GM19463 (cell line): ENCODE data around the gene ZNF438.
A peak's percentile ranks its signal among the peaks of the same experiment; 100 is the strongest.
"Not testable (repeated sequence)": the region's sequence is repeated elsewhere in the genome, so short reads cannot be mapped to it uniquely, and the experiment has no call there.

Source experiments
- ATAC-seq: cut with Tn5 transposase; IDR thresholded peaks from one replicate; pipeline ENCODE4 v1.9.1; 2021; ENCODE audit warnings: mild to moderate bottlenecking, moderate library complexity; ENCODE audit not compliant: unreplicated experiment

The ZNF438 gene

DNA sequence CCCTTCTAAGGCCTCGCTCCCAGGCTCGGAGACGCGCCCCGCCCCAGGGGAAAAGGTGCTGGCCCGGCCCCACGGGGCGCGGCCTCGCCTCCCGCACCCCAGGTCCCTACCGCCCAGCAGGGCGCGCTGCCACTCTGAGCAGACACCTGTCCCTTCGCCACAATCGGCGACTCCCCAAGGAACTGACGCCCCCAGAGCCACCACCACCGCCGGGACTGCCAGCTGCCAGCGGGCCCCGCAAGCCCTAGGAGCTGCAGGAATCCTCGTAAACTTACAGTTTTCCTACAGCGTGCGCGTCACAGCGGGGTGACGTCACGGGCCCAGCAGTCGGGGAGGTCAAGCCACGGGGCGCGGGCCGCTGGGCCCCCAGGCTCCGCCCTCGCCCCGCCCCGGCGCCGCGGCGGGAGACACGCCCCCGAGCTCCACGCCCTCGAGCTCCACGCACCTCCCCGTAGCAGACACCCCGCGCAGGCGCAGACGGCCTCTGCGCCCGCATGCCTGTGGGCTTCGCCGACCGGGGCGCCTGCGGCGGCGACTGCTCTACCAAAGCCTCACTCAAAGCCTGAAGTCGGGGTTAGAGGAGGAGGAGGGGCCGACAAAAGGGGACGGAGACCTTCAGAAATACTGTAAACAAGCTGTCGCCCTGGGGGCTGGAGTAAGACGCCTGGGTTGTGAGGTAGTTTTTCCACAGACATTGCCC, at the start of gene ZNF438:
Gene ZNF438 (minus strand): TSS at position 308 of the 700 bp plus-strand sequence. CDS start 154,831 bp downstream, outside the sequence.
- ATAC-seq, result peak; percentile 77

DNA sequence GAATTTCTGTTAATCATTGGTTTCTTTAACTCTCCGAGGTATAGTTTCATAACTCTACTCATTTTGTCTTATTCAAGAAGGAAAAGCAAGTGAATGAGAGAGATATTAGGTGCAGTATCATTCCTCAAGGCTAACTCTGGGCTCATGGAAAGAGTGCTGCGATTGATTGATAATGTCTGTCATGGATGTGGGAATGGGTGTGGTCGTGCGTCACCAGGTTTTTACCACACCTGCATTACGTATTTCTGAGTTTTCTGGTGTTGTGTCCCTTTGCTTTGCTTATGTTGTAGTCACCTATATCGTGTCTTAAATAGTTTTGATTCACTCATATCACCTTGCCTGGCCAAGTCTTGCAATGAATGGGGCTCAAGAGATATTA, 44.9 kb upstream of the ZNF438 start:
- ATAC-seq, result no peak

- ATAC-seq, result no peak
Observed at GRCh38 chr10:31075881-31076609, 44.4 kb upstream of the ZNF438 start.

DNA sequence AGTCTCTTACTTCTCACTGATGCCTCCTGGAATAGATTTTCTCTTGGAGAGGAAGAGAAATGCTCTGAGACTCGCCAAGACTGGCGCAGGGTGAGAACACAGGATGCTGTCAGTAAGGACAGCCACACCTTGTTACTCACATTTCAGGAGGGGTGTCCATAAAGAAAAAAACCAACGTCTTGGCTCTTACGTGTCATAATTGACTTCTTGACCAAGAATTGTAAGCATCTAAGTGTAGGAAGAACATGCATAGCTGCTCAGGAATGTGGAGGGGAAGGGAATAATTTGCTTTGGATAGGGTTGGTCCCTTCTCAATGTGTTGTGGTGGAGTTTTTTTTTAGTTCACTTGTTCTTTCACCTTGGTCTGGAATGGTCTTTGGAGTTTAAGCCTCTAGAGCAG, 43.8 kb upstream of the ZNF438 start:
- ATAC-seq, result no peak

DNA sequence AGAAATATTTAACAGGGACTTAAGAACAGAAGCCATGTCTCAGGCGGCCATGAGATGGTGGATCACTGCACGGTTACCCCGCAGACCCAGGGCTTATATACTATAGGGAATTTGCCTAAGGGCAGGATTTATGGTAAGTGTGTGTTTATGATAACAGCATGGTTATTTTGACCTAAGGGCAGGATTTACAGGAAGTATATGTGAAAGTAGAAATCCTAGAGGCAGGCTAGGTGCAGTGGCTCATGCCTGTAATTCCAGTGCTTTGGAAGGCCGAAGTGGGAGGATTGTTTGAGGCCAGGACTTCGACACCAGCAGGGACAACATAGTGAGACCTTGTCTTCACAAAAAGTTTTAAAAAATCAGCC, 43.0 kb upstream of the ZNF438 start:
- no peak for ATAC-seq

DNA sequence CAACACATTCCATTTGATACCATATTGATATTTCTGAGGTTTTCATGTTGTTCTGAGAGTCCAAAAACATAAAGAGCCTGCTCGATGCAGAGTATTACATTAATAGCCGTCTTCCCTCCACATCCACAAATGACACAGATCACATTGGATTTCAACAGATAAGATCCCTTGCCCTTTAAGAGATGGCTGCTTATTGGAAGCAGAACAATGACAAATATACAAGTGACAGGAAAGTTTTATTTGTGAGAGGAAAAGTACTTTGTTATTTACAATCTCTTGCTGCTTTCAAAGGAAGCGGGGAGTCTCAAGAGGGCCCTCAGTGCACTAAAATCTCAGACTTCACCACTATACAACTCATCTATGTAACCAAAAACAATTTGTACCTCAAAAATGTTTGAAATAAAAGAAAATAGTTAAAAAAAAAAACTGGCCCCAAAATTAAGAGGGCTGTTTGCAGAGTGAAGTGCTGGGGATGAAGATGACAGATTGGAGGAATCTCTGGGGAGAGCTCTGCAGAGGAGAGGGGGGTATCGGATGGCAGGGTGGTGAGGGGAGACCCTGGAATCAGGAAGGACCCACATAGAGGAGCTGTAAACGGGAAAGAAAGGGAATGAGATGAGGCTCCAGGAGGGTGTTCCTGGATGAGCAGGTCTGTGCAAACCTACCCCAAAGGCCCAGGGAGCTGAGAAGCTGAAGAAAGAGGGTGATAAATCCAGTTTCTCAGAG, 42.5 kb upstream of the ZNF438 start:
- ATAC-seq, result no peak

DNA sequence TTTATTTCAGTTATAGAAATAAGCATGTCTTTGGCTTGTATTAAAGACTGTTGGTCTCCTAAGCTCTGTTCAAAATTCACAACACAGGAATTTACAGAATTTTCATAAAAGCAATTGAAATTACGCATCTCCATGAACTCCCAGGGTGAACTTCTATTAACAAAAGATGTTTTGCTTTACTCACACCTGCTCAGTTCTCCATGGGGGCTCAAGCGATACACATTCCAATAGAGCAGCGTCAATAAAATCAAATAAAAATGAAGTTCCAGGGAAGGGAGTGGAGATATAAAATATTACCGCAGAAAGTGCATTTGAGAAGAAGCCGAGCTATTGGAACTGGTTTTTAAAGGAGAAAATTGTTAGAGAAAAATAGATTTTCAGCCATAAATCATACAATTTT, 41.5 kb upstream of the ZNF438 start:
- no peak for ATAC-seq

- no peak for ATAC-seq
Observed at GRCh38 chr10:31072451-31072850, 40.8 kb upstream of the ZNF438 start.

- no peak for ATAC-seq
Observed at GRCh38 chr10:31071232-31072005, 39.8 kb upstream of the ZNF438 start.

- ATAC-seq, result no peak
Observed at GRCh38 chr10:31070691-31071090, 39.0 kb upstream of the ZNF438 start.

DNA sequence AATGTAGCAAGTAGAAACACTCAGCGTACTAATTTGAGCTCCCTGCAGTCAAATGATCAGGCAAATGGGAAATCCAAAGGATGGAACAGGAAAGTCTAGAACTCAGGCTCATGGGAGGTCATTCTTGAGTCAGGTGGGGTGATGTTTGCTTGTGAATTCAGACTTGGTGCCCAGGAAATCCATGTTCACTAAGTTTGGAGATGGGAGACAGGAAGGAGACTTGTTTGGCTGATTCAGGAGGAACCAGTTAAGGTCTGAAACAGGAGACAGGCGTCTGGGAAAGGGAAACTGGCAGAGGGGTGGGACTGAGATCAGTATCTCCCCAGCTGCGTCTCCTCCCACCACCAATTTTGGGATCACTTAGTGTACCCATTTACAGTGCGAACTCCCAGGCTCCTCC, 38.4 kb upstream of the ZNF438 start:
- ATAC-seq, result no peak

GRCh38 chr10:31069411-31069810, 37.7 kb upstream of the ZNF438 start:
- ATAC-seq, result no peak

GRCh38 chr10:31064348-31064747, 32.7 kb upstream of the ZNF438 start:
- no peak for ATAC-seq

DNA sequence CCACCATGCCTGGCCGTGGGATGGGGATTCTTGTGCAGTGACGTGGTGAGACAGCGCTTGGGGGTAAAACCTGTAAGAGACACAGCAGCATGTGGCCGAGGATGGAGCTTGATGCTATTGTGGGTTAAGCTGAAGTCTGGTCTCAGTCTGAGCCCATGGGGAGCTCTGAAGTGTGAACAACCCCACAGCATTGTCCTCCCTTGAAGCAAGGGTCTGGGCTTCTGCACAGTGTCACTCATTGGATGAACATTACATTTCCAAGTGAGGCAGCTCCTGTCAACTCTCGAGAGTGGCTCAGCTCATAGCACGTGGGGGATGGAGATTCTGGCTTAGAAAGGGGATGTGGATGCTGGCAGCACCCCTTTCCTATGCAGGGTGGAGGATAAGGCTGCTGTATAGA, 32.2 kb upstream of the ZNF438 start:
- no peak for ATAC-seq

DNA sequence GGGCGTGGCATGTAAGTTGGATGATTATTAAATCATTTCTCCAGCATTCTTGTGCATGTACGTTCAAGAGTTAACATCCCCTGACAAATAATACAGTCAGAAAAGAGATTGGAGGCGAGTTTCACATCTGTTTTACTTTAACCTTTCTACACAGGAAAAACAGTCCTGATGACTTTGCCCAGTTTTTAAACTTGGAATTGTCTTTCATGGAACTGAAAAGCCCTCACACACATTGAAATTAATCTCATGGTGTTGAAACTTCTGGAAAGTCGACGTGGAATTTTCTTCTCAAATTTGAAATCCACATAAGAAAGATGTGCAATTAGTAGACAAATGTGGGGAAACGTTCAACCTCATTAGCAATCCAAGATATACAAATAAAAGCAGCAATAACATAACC, 31.2 kb upstream of the ZNF438 start:
- ATAC-seq, result no peak

DNA sequence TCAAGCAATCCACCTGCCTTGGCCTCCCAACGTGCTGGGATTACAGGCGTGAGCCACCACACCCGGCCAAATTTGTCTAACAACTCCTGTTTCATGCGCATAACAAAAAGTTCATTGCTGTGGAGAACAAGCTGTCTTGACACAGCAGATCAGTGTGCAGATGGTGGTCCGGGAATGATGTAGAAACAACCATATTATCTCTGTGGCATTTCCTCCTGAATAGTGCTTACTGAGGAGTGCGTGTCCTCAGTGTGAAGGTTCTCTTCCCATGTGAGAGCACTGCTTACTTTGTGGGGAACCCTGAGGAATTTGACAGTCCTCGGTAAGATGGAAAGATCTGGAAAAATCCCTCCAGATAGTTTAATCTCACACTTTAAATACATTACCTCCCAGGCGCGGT, 30.3 kb upstream of the ZNF438 start:
- no peak for ATAC-seq

GRCh38 chr10:31058795-31059703, 27.4 kb upstream of the ZNF438 start:
- ATAC-seq, result no peak

DNA sequence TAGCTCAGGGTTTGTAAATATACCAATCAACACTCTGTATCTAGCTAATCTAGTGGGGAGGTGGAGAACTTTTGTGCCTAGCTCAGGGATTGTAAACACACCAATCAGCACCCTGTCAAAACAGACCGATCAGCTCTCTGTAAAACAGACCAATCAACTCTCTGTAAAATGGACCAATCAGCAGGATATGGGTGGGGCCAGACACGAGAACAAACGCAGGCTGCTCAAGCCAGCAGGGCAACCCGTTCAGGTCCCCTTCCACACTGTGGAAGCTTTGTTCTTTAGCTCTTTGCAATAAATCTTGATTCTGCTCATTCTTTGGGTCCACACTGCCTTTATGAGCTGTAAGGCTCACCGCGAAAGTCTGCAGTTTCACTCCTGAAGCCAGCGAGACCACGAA, 25.0 kb upstream of the ZNF438 start:
- not testable (repeated sequence) for ATAC-seq

- ATAC-seq, result no peak
Observed at GRCh38 chr10:31055573-31056251, 24.0 kb upstream of the ZNF438 start.

DNA sequence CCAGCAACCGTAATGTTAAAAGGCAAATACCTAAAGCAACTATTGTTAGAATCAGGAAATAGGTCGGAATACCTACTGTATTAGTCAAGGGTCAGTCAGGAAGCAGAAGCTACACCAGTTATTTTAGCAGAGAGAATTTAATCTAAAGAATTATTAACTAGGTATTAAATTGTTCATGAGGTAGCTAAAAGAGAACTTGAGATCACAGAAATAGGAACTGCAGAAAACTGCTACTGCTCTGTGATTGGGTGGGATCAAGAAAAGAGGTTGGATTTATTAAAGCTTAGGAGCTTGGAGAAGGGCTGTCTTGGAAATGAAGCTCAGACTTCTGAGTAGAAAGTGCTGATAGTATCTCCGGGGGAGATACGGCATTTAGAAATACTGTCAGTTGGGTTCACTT, 20.0 kb upstream of the ZNF438 start:
- no peak for ATAC-seq
